Measurements from ENCODE around the gene TP53BP2. TPM values are rescaled to one million over a fixed set of nuclear protein-coding genes. Genes with fewer than 3 reads are reported as not detected.

TP53BP2 gene
- total and polyA plus RNA-seq, 4 donors = 3.9 to 26.8 (median 13.0) TPM

- TF ChIP-seq SP1 (IDR thresholded peaks at IDR 0.05) (no peak), RXRA (IDR thresholded peaks at IDR 0.05) (no peak), GABPA (IDR thresholded peaks at IDR 0.05 in 1 of 2, conservative IDR thresholded peaks at IDR 0.05 in 1 of 2) (no peak), JUND (IDR thresholded peaks at IDR 0.05) (no peak), HNF4G (IDR thresholded peaks at IDR 0.05) (no peak)
Measured at GRCh38 chr1:223803211-223803610, 42.5 kb downstream of the TP53BP2 start (continued).

GRCh38 chr1:223802602-223803001 lies 43.1 kb downstream of the TP53BP2 start:
- DNase-seq (ENCODE audit: low spot score) = no peak
- TF ChIP-seq HNF4G (IDR thresholded peaks at IDR 0.05) (no peak), FOXA2 (IDR thresholded peaks at IDR 0.05) (no peak), GABPA (IDR thresholded peaks at IDR 0.05 in 1 of 2, conservative IDR thresholded peaks at IDR 0.05 in 1 of 2) (no peak), TAF1 (conservative IDR thresholded peaks at IDR 0.05) (no peak), RAD21 (IDR thresholded peaks at IDR 0.05) (no peak)
- WGBS = 84% methylated on average over 4 of the region's 4 CpGs
- no peak overlapping the region for H3K27ac ChIP-seq (ENCODE audit: low read depth in 1 of 2, low read length in 2 of 2)
- peaks cover 16 to 67% (median 54%) of the 10 kb centered on the region in 4 donors for H3K36me3 ChIP-seq (ENCODE audit: control insufficient read depth in 4 of 4, insufficient read depth in 3 of 4, low read depth in 1 of 4, low read length in 3 of 4)
- no peak overlapping the region for H3K4me3 ChIP-seq (ENCODE audit: low read depth in 1 of 3, low read length in 3 of 3)
- H3K27me3 ChIP-seq (ENCODE audit: control insufficient read depth in 4 of 4, insufficient read depth in 4 of 4, low read length in 3 of 4) = no peaks in the 10 kb centered on the region
- H3K9ac ChIP-seq (ENCODE audit: low read depth in 1 of 2, low read length in 2 of 2) = no peak overlapping the region
- H3K9me3 ChIP-seq (ENCODE audit: control insufficient read depth in 4 of 4, low read length in 3 of 4) = no peaks in the 10 kb centered on the region
- peaks cover 0 to 13% (median 5%) of the 10 kb centered on the region in 4 donors for H3K4me1 ChIP-seq (ENCODE audit: control insufficient read depth in 4 of 4, insufficient read depth in 4 of 4, low read length in 3 of 4)

- WGBS = 90% methylated on average over 7 of the region's 7 CpGs
- Histone ChIP-seq H3K27ac (ENCODE audit: low read depth in 1 of 2, low read length in 2 of 2) (no peak overlapping the region), H3K9ac (ENCODE audit: low read depth in 1 of 2, low read length in 2 of 2) (no peak overlapping the region), H3K4me3 (ENCODE audit: low read depth in 1 of 3, low read length in 3 of 3) (no peak overlapping the region), H3K27me3 (ENCODE audit: control insufficient read depth in 4 of 4, insufficient read depth in 4 of 4, low read length in 3 of 4) (no peaks in the 10 kb centered on the region), H3K4me1 (ENCODE audit: control insufficient read depth in 4 of 4, insufficient read depth in 4 of 4, low read length in 3 of 4) (peaks cover 0 to 13% (median 5%) of the 10 kb centered on the region in 4 donors), H3K36me3 (ENCODE audit: control insufficient read depth in 4 of 4, insufficient read depth in 3 of 4, low read depth in 1 of 4, low read length in 3 of 4) (peaks cover 16 to 64% (median 55%) of the 10 kb centered on the region in 4 donors), H3K9me3 (ENCODE audit: control insufficient read depth in 4 of 4, low read length in 3 of 4) (no peaks in the 10 kb centered on the region)
- no peak for DNase-seq (ENCODE audit: low spot score)
- TF ChIP-seq FOXA1 (IDR thresholded peaks at IDR 0.05) (no peak), SP1 (IDR thresholded peaks at IDR 0.05) (no peak), ZBTB33 (IDR thresholded peaks at IDR 0.05) (no peak), MAX (IDR thresholded peaks at IDR 0.05) (no peak), HNF4G (IDR thresholded peaks at IDR 0.05) (no peak), NR2F2 (IDR thresholded peaks at IDR 0.05) (no peak), JUND (IDR thresholded peaks at IDR 0.05) (no peak), RXRA (IDR thresholded peaks at IDR 0.05) (no peak), TAF1 (conservative IDR thresholded peaks at IDR 0.05) (no peak), FOXA2 (IDR thresholded peaks at IDR 0.05) (no peak), ATF3 (IDR thresholded peaks at IDR 0.05) (no peak), CTCF (IDR thresholded peaks at IDR 0.05; ENCODE audit: low read depth, low read length, missing input control) (no peak), REST (IDR thresholded peaks at IDR 0.05) (no peak), YY1 (IDR thresholded peaks at IDR 0.05) (no peak), RAD21 (IDR thresholded peaks at IDR 0.05) (no peak), HNF4A (conservative IDR thresholded peaks at IDR 0.05) (no peak), GABPA (IDR thresholded peaks at IDR 0.05 in 1 of 2, conservative IDR thresholded peaks at IDR 0.05 in 1 of 2) (no peak)
Measured at GRCh38 chr1:223802032-223802431, 43.7 kb downstream of the TP53BP2 start.

Data from liver (tissue), 9 donors.